ENCODE results near the gene GALNT13.
"Not testable (repeated sequence)": the region's sequence is repeated elsewhere in the genome, so short reads cannot be mapped to it uniquely, and the experiment has no call there.

The GALNT13 gene

GRCh38 chr2:154437104-154437503 is 565.4 kb downstream of the GALNT13 start:
- DNase-seq = no peak

- DNase-seq = no peak
These were observed 567.4 kb downstream of the GALNT13 start for GRCh38 chr2:154439156-154439555.

DNA sequence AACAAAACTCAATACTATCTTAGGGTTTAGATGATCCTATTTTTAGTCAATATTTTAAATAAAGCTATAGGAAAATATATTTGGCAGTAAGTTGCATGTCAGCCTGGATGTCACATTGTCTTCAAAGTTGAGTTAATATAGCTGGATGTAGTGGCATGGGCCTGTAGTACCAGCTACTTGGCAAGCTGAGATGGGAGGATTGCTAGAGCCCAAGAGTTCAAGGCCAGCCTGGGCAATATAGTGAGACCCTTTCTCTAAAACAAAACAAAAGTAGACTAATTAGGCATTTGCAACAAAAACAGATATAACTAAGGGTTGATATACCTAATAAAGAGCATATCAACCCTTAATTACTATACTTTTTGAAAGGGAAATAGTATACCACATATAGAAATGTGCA is 572.2 kb downstream of the GALNT13 start:
- no peak for DNase-seq

- DNase-seq = no peak
These were observed 574.6 kb downstream of the GALNT13 start for GRCh38 chr2:154446324-154446723.

GRCh38 chr2:154447727-154448418 is 576.2 kb downstream of the GALNT13 start:
- DNase-seq = no peak

DNA sequence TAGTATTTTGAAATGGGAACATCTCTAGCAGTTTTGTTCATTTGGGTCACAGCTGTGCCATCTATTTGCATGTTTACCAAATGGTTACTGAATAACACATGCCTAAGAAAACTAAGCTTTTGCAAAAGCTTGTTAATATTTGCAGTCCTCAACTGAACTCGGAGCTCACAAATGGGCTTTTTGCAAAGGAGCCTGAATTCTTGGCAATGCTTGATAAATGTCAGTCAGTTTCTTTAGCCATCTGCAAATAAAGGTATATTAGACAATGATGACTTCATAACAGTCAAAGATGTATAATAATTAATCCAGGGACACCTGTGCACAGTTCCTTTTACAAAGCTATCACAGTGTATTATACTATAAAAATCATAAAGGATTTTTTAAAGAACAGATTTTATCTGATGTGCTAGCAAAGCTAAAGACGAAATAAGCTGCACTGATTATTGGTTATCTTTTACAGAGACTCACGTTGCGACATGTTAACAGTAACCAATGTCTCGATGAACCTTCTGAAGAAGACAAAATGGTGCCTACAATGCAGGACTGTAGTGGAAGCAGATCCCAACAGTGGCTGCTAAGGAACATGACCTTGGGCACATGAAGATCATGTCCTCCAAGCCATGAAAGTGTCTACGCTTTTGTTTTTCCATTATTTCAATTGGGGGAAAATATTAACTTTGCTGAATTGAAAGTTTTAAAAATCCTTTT is 578.4 kb downstream of the GALNT13 start:
- no peak for DNase-seq

DNA sequence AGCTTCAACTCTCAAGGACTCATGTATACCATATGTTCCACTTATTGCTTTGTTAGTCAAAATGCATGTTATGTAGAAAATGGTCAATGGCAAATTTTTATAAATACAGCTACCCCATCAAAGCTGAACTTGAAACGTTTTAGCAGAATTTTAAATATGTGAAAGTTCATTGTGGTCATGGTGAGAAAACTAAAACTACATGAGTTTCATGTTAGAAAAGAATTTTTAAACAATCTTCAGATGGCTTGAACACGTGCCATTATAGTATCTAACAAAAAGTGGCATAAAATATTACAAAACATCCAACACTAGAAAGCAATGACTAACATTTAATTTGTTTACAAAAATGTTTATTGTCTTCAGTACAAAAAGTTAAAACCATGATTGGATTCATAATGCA is 580.7 kb downstream of the GALNT13 start:
- DNase-seq = no peak

GRCh38 chr2:154452906-154453493 is 581.3 kb downstream of the GALNT13 start:
- DNase-seq = no peak

- no peak for DNase-seq
These were observed 583.4 kb downstream of the GALNT13 start for GRCh38 chr2:154455166-154455565.

DNA sequence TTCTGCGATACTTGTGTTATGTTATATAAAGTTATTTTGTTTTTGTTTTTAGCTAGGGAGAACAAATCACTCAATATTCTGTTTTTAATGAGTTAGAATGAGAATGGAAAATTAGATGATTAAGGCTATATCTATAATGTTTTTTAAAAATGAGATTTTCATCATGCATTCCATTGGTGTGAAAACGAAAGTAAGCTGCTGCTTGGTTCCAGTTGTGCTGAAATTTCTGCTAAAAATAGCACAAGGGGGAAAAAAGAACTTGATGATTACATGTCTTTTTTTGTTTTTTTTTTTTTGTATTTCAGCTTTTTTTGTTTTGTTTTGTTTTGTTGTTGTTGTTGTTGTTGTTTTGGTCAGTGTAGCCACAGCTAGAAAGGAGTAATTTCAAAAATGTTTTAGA is 584.1 kb downstream of the GALNT13 start:
- no peak for DNase-seq

GRCh38 chr2:154457286-154457685 is 585.6 kb downstream of the GALNT13 start:
- DNase-seq = no peak

GRCh38 chr2:154459286-154459685 is 587.6 kb downstream of the GALNT13 start:
- DNase-seq = no peak

GRCh38 chr2:154462634-154463033 is 590.9 kb downstream of the GALNT13 start:
- DNase-seq = no peak

DNA sequence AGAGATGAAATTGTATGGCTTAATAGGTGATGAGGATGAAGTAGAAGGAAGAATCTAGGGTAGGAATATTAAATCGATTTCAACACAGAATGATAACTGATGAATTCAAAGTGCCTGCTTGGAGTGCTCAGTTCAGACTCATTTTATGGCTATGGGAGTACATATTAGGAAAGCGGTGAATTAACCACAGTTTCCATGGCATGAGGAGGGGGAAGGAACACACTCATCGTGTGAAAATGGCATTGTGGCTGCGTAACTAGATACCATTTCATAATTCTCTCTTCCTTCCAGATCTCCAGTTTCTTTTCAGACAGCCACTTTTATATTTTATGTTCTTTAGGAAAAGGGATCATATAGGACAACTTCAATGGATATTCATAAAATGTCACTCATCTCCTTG is 594.5 kb downstream of the GALNT13 start:
- DNase-seq = no peak

DNA sequence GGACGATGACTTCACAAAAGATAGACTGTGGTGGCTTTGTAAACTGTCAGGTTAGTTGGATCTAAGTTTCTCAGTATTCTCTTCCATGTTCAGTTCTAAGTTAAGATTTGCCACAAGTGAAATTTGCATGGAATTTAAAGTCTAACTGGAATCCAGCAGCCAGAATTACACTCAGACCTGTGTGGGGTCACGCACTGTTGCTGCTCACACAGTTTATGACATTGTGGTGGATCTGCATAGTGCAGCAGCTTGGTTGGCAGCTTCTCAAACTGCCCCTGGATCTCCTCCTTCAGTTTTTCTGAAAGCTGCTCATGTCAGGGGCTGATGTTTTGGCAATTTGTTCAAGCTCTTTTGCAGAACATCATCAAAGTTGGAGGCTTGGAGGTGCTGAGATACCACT is 598.7 kb downstream of the GALNT13 start:
- no peak for DNase-seq

DNA sequence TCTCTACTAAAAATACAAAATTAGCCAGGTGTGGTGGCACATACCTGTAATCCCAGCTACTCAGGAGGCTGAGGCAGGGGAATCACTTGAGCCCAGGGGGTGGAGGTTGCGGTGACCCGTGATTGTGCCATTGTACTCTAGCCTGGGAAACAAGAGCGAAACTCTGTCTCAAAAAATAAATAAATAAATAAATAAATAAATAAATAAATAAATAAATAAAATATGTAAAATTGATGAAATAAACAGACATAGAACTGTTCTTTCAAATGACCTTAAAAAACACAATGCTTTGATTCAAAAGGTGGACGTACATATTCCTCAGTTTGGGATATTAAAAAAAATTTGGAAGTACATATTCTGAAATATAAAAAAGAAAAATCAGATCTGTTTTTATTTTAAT is 599.8 kb downstream of the GALNT13 start:
- DNase-seq = not testable (repeated sequence)

DNA sequence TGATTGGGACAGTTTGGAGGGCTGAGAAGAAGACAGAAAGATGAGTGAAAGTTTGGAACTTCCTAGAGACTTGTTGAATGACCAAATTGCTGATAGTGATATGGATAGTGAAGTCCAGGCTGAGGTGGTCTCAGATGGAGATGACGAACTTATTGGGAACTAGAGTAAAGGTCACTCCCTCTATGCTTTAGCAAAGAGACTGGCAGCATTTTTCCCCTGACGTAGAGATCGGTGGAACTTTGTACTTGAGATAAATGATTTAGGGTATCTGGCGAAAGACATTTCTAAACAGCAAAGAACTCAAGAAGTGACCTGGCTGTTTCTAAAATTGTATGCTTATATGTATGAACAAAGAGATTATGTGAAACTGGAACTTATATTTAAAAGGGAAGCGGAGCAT is 605.6 kb downstream of the GALNT13 start:
- no peak for DNase-seq

DNA sequence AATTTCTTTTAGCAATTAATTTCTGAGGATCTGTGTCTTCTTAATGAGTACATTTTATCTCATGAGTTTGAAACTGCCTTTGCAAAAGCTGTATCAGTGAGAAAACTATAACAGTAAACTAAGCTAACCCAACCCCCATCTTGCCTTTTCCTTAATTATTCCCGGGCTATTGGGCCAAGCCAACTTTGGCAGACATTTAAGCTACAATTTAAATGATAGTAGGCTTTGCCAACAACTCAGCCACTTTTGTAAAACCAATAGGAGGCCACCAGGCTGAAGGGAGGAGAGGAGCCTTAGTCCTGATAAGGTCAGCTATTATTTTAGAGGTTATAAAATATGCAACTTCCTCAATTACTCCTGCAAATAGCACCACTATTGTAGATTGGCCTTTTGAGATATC is 608.8 kb downstream of the GALNT13 start:
- DNase-seq = no peak

GRCh38 chr2:154481336-154481735 is 609.6 kb downstream of the GALNT13 start:
- no peak for DNase-seq

DNA sequence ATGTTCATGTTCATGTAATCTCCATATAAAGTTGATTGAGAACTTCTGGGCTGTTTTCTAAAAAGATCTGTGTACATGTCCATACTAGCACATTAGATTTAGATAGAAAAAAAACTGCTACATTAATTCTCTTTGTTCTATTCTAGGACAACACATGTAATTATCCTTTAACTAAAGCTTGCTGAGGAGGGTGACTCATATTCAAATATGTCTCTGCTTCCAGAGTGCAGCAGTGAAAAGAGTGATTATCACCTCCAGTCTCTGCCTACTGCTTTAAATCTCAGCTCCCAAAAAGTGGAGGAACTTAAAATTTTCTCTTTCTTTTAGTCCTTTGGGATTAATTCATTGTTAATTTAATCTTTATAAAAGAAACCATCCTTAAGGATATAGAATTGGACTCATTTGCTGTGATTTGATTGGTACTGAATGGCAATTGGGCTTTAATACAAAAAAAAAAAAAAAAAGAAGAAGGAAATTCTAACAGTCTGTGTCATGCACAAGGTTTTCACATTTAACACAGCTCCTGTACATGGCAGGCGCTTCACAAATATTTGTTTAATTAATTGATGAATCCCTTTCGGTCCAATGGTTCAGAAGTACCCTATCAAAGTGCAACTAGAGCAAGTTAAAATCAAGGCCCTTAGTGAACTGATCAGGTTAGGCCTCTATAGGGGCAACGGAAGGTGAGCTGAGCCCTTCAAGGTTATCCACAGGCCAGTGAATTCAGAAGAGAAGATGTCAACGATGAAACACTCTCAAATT is 612.8 kb downstream of the GALNT13 start:
- DNase-seq = no peak

GRCh38 chr2:154488801-154489200 is 617.1 kb downstream of the GALNT13 start:
- DNase-seq = no peak

DNA sequence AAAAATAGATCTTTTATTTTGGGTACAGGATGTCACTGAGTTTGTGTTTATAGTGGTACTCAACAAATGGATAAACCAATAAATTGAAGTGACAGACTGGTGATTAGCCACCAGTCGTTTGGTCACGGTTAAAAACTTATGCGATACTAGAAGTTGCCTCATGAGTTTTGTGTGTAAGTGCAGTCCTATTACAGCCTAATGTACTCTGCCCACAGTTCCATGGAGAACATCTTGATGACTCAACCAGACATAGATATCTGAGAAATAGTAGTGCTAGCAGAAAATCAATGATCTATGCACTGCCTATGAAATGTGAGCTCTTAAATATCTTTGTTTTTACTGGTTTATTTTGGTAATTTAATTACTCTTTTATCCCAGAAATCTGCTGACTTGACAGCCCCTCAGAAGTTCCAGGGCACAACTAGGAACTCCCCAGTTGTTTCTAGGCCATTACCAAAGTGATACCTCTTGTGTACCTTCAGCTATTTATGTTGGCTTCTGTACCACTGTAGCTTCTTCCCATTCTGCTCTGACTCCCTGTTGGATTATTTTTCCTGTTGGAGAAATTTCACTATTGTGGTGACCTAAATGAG is 617.6 kb downstream of the GALNT13 start:
- DNase-seq = no peak

DNA sequence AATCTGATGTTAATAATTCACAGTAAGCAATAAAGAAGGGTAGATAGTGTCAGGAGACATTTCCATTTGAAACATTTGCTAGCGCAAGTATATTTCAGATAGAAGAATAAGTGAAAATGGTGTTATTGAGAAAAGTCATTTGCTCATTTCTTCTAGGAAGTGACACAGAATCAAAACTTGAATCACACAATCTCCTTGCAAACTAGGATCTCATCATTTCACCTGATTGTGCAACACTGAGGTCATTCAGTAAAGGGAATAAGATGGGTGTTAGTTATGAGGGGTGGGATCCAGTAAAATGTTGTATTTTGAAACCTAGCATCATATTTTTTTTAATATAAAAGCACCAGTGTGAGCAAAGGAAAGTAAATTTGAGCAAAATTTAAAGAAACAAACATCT is 618.8 kb downstream of the GALNT13 start:
- DNase-seq = no peak

Measured in stimulated activated CD4-positive, alpha-beta T cell treated with anti-CD3 and anti-CD28 coated beads, Interleukin-2, amount 100 ng/mL, for 48 hours (primary cell).